ENCODE results near the gene KRI1.

DNA sequence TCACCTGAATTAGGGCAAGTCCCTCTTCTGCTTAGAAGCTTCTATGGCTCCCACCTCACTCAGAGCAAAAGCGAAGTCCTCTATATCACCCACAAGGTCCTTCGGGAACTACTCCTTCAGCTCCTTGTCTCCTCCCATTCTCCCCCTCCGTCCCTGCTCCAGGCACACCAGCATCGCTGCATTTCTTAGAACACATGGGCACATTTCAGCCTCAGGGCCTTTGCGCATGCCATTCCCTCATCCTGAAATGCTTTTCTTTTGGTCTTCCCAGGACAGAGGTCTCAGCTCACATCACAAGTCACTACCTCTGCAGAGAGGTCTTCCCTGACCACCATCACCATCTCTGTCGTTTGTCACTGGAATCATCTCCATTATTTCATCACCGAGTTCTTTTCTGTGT lies 52.6 kb downstream of the KRI1 start:
- TF ChIP-seq CTCF (IDR thresholded peaks at IDR 0.05) (no peak), EP300 (IDR thresholded peaks at IDR 0.05) (no peak)
